HepG2 (cell line): ENCODE data around the gene RTRAF. TPM values are rescaled to one million over a fixed set of nuclear protein-coding genes. Genes with fewer than 3 reads are reported as not detected.

Experiments used
- ATAC-seq: fragments of 200-7000 bp; cut with Tn5 transposase; 3 replicates; pipeline ENCODE4 v1.9.1; 2020; ENCODE audit warnings: mild to moderate bottlenecking, moderate library complexity
- BruUV-seq: library from RNA; stranded (reverse); fragments of 400-500 nt; replicated peaks from 2 replicates; lab custom pipeline; 2021; lab: Mats Ljungman, UMichigan
- CTCF ChIA-PET: fragments of 300-600 bp; formaldehyde crosslinking; extraction: SDS; loops from one replicate; lab custom pipeline; 2021; ENCODE audit warnings: low total read pairs, inconsistent platforms, low intra/inter-chr PET ratio; lab: Yijun Ruan, JAX
- POLR2A ChIA-PET: fragments of 350-600 bp; sonication (Branson Sonifier 250); formaldehyde crosslinking; loops from one replicate; lab custom pipeline; 2020; ENCODE audit warnings: antibody characterized with exemption, inconsistent platforms; lab: Yijun Ruan, JAX
- DNase-seq: peaks from one replicate; pipeline ENCODE4 v3.0.0-alpha.2; 2015; ENCODE audit warnings: low spot score
- FAIRE-seq: peaks from 3 replicates; lab custom pipeline; 2011; peaks lifted over from hg19 to GRCh38; lab: Jason Lieb, UNC
- H2AFZ ChIP-seq: one replicate; pipeline ENCODE4 v1.6.1; 2011; ENCODE audit warnings: low read length, inconsistent platforms
- H3K27ac ChIP-seq: fragments of 300-600 bp; 3 replicates; pipeline ENCODE4 v1.8.0; 2011; ENCODE audit warnings: mixed run types, mild to moderate bottlenecking, mixed read lengths, low read length, inconsistent platforms; ENCODE audit not compliant: insufficient read depth; ENCODE audit errors: extremely low read length
- H3K27me3 ChIP-seq, 2 experiments: fragments of 200-600 bp in 1 of 2; 2 replicates in 1 of 2; 3 replicates in 1 of 2; pipeline versions ENCODE4 v1.6.0 to v1.8.0; 2011; ENCODE audit warnings: low read length in 2 of 2, mild to moderate bottlenecking in 2 of 2, moderate library complexity in 2 of 2, inconsistent platforms in 1 of 2; ENCODE audit not compliant: insufficient read depth in 2 of 2, control insufficient read depth in 1 of 2
- H3K36me3 ChIP-seq, 2 experiments: fragments of 200-600 bp in 1 of 2; replicated peaks in 1 of 2; 2 replicates in 1 of 2; 3 replicates in 1 of 2; pipeline versions ENCODE4 v1.5.1 to v1.8.0; 2011; ENCODE audit warnings: low read length in 2 of 2, inconsistent platforms in 1 of 2; ENCODE audit not compliant: insufficient read depth in 2 of 2, control insufficient read depth in 1 of 2
- H3K4me1 ChIP-seq: 2 replicates; pipeline ENCODE4 v1.5.1; 2012; ENCODE audit warnings: low read length, inconsistent platforms; ENCODE audit not compliant: insufficient read depth
- H3K4me2 ChIP-seq: 2 replicates; pipeline ENCODE4 v1.6.0; 2011; ENCODE audit warnings: low read depth, low read length, inconsistent platforms
- H3K4me3 ChIP-seq, 3 experiments: fragments of 200-600 bp in 1 of 3; sonication (generic), shearing (Covaris generic) in 1 of 3; replicated peaks in 1 of 3; 2 replicates each; pipeline ENCODE4 v1.5.1; 2011 to 2016; ENCODE audit warnings: low read length in 3 of 3, inconsistent platforms in 2 of 3, low read depth in 2 of 3, mild to moderate bottlenecking in 2 of 3, control low read depth in 1 of 3, mixed read lengths in 1 of 3; ENCODE audit not compliant: insufficient read depth in 1 of 3
- H3K79me2 ChIP-seq: one replicate; pipeline ENCODE4 v1.6.1; 2011; ENCODE audit warnings: low read length, inconsistent platforms; ENCODE audit not compliant: insufficient read depth
- H3K9ac ChIP-seq: 2 replicates; pipeline ENCODE4 v1.6.0; 2011; ENCODE audit warnings: mild to moderate bottlenecking, low read depth, low read length, inconsistent platforms; ENCODE audit not compliant: insufficient read depth
- H3K9me3 ChIP-seq: 2 replicates; pipeline ENCODE4 v1.5.1; 2012; ENCODE audit warnings: mild to moderate bottlenecking, low read length
- H4K20me1 ChIP-seq: 2 replicates; pipeline ENCODE4 v1.6.0; 2011; ENCODE audit warnings: inconsistent platforms, mild to moderate bottlenecking, low read length, moderate library complexity; ENCODE audit not compliant: insufficient read depth
- EZH2 ChIP-seq: conservative IDR thresholded peaks from 2 replicates; pipeline ENCODE4 v1.6.1; 2012; ENCODE audit warnings: mild to moderate bottlenecking, low read depth, low read length, moderate library complexity
- FOXK1 ChIP-seq: sonication (generic); formaldehyde crosslinking; IDR thresholded peaks from 2 replicates; pipeline ENCODE4 v1.4.0; 2020; ENCODE audit warnings: low read depth, missing genetic modification reagents, borderline replicate concordance
- HMGA1 ChIP-seq: sonication (generic); formaldehyde crosslinking; conservative IDR thresholded peaks from 2 replicates; pipeline ENCODE4 v1.4.0; 2020; ENCODE audit warnings: missing genetic modification reagents
- HNRNPLL ChIP-seq: fragments of 200-400 bp; formaldehyde crosslinking; IDR thresholded peaks from 2 replicates; pipeline ENCODE4 v1.6.1; 2017; ENCODE audit warnings: mild to moderate bottlenecking, low read depth, low read length; ENCODE audit not compliant: poor library complexity, severe bottlenecking
- KAT7 ChIP-seq: IDR thresholded peaks from 2 replicates; pipeline ENCODE4 v1.6.1; 2018; ENCODE audit warnings: borderline replicate concordance, missing compliant biosample characterization
- KDM4B ChIP-seq: sonication (generic); formaldehyde crosslinking; IDR thresholded peaks from 2 replicates; pipeline ENCODE4 v1.4.0; 2020; ENCODE audit warnings: missing genetic modification reagents
- MYC ChIP-seq: sonication (generic); formaldehyde crosslinking; IDR thresholded peaks from 2 replicates; pipeline ENCODE4 v1.9.0; 2021; ENCODE audit warnings: missing genetic modification reagents, borderline replicate concordance
- RBFOX2 ChIP-seq: fragments of 200-400 bp; formaldehyde crosslinking; IDR thresholded peaks from 2 replicates; pipeline ENCODE4 v1.6.1; 2017; ENCODE audit warnings: low read depth, mild to moderate bottlenecking, low read length
- RXRA ChIP-seq: sonication (generic); formaldehyde crosslinking; IDR thresholded peaks from 2 replicates; pipeline ENCODE4 v1.5.1; 2020; ENCODE audit warnings: missing genetic modification reagents
- YEATS4 ChIP-seq: sonication (generic); formaldehyde crosslinking; IDR thresholded peaks from 2 replicates; pipeline ENCODE4 v1.4.0; 2020; ENCODE audit warnings: missing genetic modification reagents, borderline replicate concordance
- ZNF431 ChIP-seq: sonication (generic); formaldehyde crosslinking; IDR thresholded peaks from 2 replicates; pipeline ENCODE4 v1.9.0; 2022; ENCODE audit warnings: missing genetic modification reagents, low read depth, mild to moderate bottlenecking, borderline replicate concordance
- ZNF570 ChIP-seq: sonication (generic); formaldehyde crosslinking; IDR thresholded peaks from 2 replicates; pipeline ENCODE4 v1.4.0; 2020; ENCODE audit warnings: mild to moderate bottlenecking, missing genetic modification reagents, borderline replicate concordance
- ZNF720 ChIP-seq: sonication (generic); formaldehyde crosslinking; IDR thresholded peaks from 2 replicates; pipeline ENCODE4 v1.4.0; 2020; ENCODE audit warnings: missing genetic modification reagents
- ZNF75D ChIP-seq: sonication (generic); formaldehyde crosslinking; IDR thresholded peaks from 2 replicates; pipeline ENCODE4 v1.8.1; 2023; ENCODE audit warnings: missing genetic modification reagents, mild to moderate bottlenecking, borderline replicate concordance
- ZNF841 ChIP-seq: sonication (generic); formaldehyde crosslinking; IDR thresholded peaks from 2 replicates; pipeline ENCODE4 v1.8.1; 2023; ENCODE audit warnings: missing genetic modification reagents, borderline replicate concordance
- WGBS: methylation state at CpG from one replicate; pipeline ENCODE4 v1.1.6; 2017; ENCODE audit warnings: low lambda C conversion rate; 5-methylcytosine and 5-hydroxymethylcytosine counted together
- in situ Hi-C: cut with HindIII; loops from 2 replicates; pipeline ENCODE4 v1.10.0; 2017; ENCODE audit warnings: low pct_unique_long_range_greater_than_20kb; ENCODE audit not compliant: extremely low pct_ligation_motif_present
- intact Hi-C: fragments of 100-400 bp; cut with micrococcal nuclease; formaldehyde crosslinking; loops from one replicate; pipeline ENCODE4 v1.10.0; 2022; ENCODE audit not compliant: unreplicated experiment
- polyA plus RNA-seq, 8 experiments: library from polyadenylated mRNA; depleted of rRNA in 3 of 8; stranded (reverse) in 7 of 8; unstranded in 1 of 8; fragments of >200 nt; fragmentation: Illumina TruSeq in 4 of 8; extraction: Trizol in 4 of 8; gene quantifications; 2 replicates each; pipeline versions ENCODE4 v1.2.1 to v1.2.3, GENCODE V29; 2011 to 2016; ENCODE audit warnings: low read depth in 4 of 8, missing spikeins in 1 of 8, mixed read lengths in 1 of 8; ENCODE audit not compliant: insufficient read depth in 1 of 8
- total RNA-seq, 5 experiments: library from RNA; depleted of rRNA; stranded (reverse); fragments of >200 nt; fragmentation: Illumina TruSeq; extraction: Trizol; gene quantifications; 2 replicates each; pipeline ENCODE4 v1.2.3, GENCODE V29; 2016; ENCODE audit warnings: low read depth in 1 of 5
- TF ChIP-seq, protein P1 (sequence below): sonication (generic); formaldehyde crosslinking; IDR thresholded peaks from 2 replicates; pipeline ENCODE4 v1.5.0; 2020; ENCODE audit warnings: missing genetic modification reagents

The RTRAF gene
- total and polyA plus RNA-seq, 2 of the 13 experiments (the other 11 are each of a cell fraction or from before 2014, with no cell fraction given), result 137 to 258 TPM

DNA sequence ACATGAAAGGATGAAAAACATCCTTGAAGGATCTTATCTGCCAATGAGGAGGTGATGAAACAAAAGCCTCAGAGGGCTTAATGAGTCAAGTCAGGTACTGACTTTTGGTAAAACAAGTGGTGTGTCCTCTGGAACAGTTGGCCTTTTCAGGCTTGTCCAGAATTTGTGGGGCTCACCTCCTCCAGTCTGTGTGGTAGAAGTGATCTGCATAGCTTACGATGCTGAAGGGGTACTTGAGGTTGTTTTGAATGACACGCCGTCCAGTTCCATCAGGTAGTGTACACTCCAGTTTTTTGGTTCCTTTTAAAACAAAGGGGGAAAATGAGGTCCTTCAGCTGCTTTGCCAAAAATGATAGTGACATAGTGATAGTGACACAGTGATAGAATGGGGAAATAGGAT lies 17.0 kb downstream of the RTRAF start:
- no TSS peak for BruUV-seq
- H3K36me3 ChIP-seq, result peaks cover 21 to 94% of the 10 kb centered on the region in 2 experiments
- H3K27me3 ChIP-seq, result no peaks in the 10 kb centered on the region
- ATAC-seq (no peak), FAIRE-seq (no peak), DNase-seq (no peak)
- no peak overlapping the region for H3K4me2 ChIP-seq
- in situ Hi-C loops (no loop called here), intact Hi-C loops (no loop called here)
- CTCF ChIA-PET, result no interaction called here
- no peaks in the 10 kb centered on the region for H3K79me2 ChIP-seq
- no peak for TF ChIP-seq ZNF75D
- TF ChIP-seq RBFOX2, result no peak
- no peak for TF ChIP-seq MYC
- no peak for TF ChIP-seq ZNF431
- POLR2A ChIA-PET, result no interaction called here
- H3K9ac ChIP-seq, result no peak overlapping the region
- 0 out of 2 replicates have a peak, but pooled peaks cover 6% of the 10 kb centered on the region for H3K4me1 ChIP-seq
- no peak overlapping the region for H2AFZ ChIP-seq
- H3K27ac ChIP-seq, result no peak overlapping the region
- no peaks in the 10 kb centered on the region for H4K20me1 ChIP-seq
- H3K4me3 ChIP-seq, result no peak overlapping the region
- H3K9me3 ChIP-seq, result no peaks in the 10 kb centered on the region
- WGBS, result 92% methylated on average over 3 of the region's 3 CpGs

DNA sequence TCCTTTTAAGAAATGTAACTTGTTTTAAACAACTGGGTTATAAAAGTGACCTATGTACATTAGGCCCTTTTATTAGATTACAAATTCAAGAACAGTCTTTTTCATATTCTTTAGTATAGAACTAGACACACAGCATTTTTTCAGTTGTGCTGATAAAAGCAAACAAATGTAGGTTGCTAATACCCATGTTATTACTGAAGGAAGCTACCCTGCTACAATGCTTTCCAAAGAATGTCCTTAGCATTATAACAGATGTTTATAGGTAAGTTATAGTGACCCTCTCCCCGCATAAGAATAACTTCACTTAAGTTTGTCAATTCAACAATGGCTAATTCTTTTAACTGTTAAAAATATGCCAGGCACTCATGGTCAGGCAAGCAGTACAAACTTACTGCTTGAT lies 17.9 kb downstream of the RTRAF start:
- FAIRE-seq (no peak), DNase-seq (no peak), ATAC-seq (no peak)
- Histone ChIP-seq H3K9ac (no peak overlapping the region), H2AFZ (no peak overlapping the region), H3K4me3 (no peak overlapping the region), H3K79me2 (no peaks in the 10 kb centered on the region), H3K27ac (no peak overlapping the region), H3K4me1 (0 out of 2 replicates have a peak, but pooled peaks cover 6% of the 10 kb centered on the region), H3K4me2 (no peak overlapping the region), H3K36me3 (peaks cover 21 to 91% of the 10 kb centered on the region in 2 experiments), H4K20me1 (no peaks in the 10 kb centered on the region), H3K27me3 (no peaks in the 10 kb centered on the region), H3K9me3 (no peaks in the 10 kb centered on the region)
- in situ Hi-C loops, result no loop called here
- 94% methylated on average over 1 of the region's 1 CpG for WGBS
- no TSS peak for BruUV-seq
- TF ChIP-seq, protein P1, sequence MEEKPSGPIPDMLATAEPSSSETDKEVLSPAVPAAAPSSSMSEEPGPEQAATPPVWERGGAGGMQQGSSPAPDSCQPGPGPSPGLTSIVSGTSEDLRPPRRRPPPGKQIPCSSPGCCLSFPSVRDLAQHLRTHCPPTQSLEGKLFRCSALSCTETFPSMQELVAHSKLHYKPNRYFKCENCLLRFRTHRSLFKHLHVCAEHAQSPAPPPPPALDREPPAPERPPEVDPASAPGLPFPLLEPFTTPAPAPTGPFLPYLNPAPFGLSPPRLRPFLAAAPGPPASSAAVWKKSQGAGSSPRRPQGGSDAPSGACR (CRISPR knock-in tag), result no peak
- no peak for TF ChIP-seq HMGA1
- TF ChIP-seq ZNF720 (CRISPR knock-in tag), result no peak
- TF ChIP-seq ZNF570 (CRISPR knock-in tag), result no peak
- no peak for TF ChIP-seq EZH2
- no peak for TF ChIP-seq KDM4B
- TF ChIP-seq KAT7 (CRISPR knock-in tag), result no peak
- no peak for TF ChIP-seq ZNF841 (CRISPR knock-in tag)
- TF ChIP-seq HNRNPLL, result no peak
- no peak for TF ChIP-seq YEATS4 (CRISPR knock-in tag)
- TF ChIP-seq FOXK1 (CRISPR knock-in tag), result no peak
- no peak for TF ChIP-seq RXRA (CRISPR knock-in tag)
- POLR2A ChIA-PET, result no interaction called here
- CTCF ChIA-PET, result no interaction called here
- intact Hi-C loops, result no loop called here
